GM10847 (cell line): ENCODE results near the gene KLHL25.

Source experiments
- POLR2A ChIP-seq: IDR thresholded peaks from 2 replicates; pipeline ENCODE4 v1.6.1; 2011; ENCODE audit not compliant: insufficient read length; ENCODE audit errors: extremely low read depth

Gene KLHL25

GRCh38 chr15:85730001-85730820, 64.5 kb downstream of the KLHL25 start:
- no peak for TF ChIP-seq POLR2A

- no peak for TF ChIP-seq POLR2A
Measured at GRCh38 chr15:85727068-85727467, 67.7 kb downstream of the KLHL25 start.

GRCh38 chr15:85726454-85726853, 68.3 kb downstream of the KLHL25 start:
- TF ChIP-seq POLR2A, result no peak

GRCh38 chr15:85725564-85725963, 69.2 kb downstream of the KLHL25 start:
- no peak for TF ChIP-seq POLR2A

- no peak for TF ChIP-seq POLR2A
Measured at GRCh38 chr15:85725019-85725418, 69.7 kb downstream of the KLHL25 start.

GRCh38 chr15:85723960-85724945, 70.5 kb downstream of the KLHL25 start:
- no peak for TF ChIP-seq POLR2A

GRCh38 chr15:85722374-85723152, 72.2 kb downstream of the KLHL25 start:
- TF ChIP-seq POLR2A, result no peak

- no peak for TF ChIP-seq POLR2A
Measured at GRCh38 chr15:85718981-85719380, 75.7 kb downstream of the KLHL25 start.

GRCh38 chr15:85718271-85718971, 76.3 kb downstream of the KLHL25 start:
- no peak for TF ChIP-seq POLR2A

GRCh38 chr15:85717212-85717611, 77.5 kb downstream of the KLHL25 start:
- no peak for TF ChIP-seq POLR2A

- TF ChIP-seq POLR2A, result no peak
Measured at GRCh38 chr15:85716261-85716660, 78.5 kb downstream of the KLHL25 start.

- TF ChIP-seq POLR2A, result no peak
Measured at GRCh38 chr15:85711580-85712192, 83.0 kb downstream of the KLHL25 start.

GRCh38 chr15:85710340-85710842, 84.3 kb downstream of the KLHL25 start:
- no peak for TF ChIP-seq POLR2A
